K562 (cell line): Measurements from ENCODE around the gene SV2C.

Experiments
- CCAR2 ChIP-seq: fragments of 200-400 bp; formaldehyde crosslinking; IDR thresholded peaks from 2 replicates; pipeline ENCODE4 v1.6.1; 2017; ENCODE audit warnings: mild to moderate bottlenecking, low read depth, low read length
- CHD1 ChIP-seq: fragments of 200-600 bp; sonication (generic); IDR thresholded peaks from one replicate; pipeline ENCODE4 v1.6.1; 2012; ENCODE audit warnings: mild to moderate bottlenecking, moderate library complexity, low read length, inconsistent platforms
- CTCF ChIP-seq, 3 experiments: IDR thresholded peaks in 2 of 3; conservative IDR thresholded peaks in 1 of 3; 2 replicates each; pipeline ENCODE4 v1.5.1; 2011 to 2012; ENCODE audit warnings: low read length in 3 of 3, mild to moderate bottlenecking in 3 of 3, control low read depth in 2 of 3, improper control_type of control experiment in 1 of 3, inconsistent platforms in 1 of 3, low read depth in 1 of 3, mixed read lengths in 1 of 3, moderate library complexity in 1 of 3; ENCODE audit not compliant: insufficient read depth in 2 of 3
- LEF1 ChIP-seq: fragments of 450-650 bp; IDR thresholded peaks from 2 replicates; pipeline ENCODE4 v1.6.1; 2016; ENCODE audit warnings: mild to moderate bottlenecking
- NFE2L1 ChIP-seq: fragments of 450-650 bp; IDR thresholded peaks from 2 replicates; pipeline ENCODE4 v1.6.1; 2016; ENCODE audit warnings: missing genetic modification characterization, low read depth, mild to moderate bottlenecking, missing compliant biosample characterization, moderate library complexity, borderline replicate concordance
- POLR2A ChIP-seq: fragments of 450-650 bp; conservative IDR thresholded peaks from 2 replicates; pipeline ENCODE4 v1.6.1; 2016
- RBM17 ChIP-seq: fragments of 200-400 bp; formaldehyde crosslinking; IDR thresholded peaks from 2 replicates; pipeline ENCODE4 v1.6.1; 2017; ENCODE audit warnings: low read depth, mild to moderate bottlenecking, low read length, borderline replicate concordance
- RFX5 ChIP-seq: IDR thresholded peaks from 2 replicates; pipeline ENCODE4 v1.6.1; 2011; ENCODE audit warnings: low read depth, mild to moderate bottlenecking, improper control_type of control experiment, low read length
- ZFP36 ChIP-seq: fragments of 150-350 bp; IDR thresholded peaks from 2 replicates; pipeline ENCODE4 v1.6.1; 2018; ENCODE audit warnings: low read length, low read depth; ENCODE audit not compliant: partially characterized antibody
- ZFX ChIP-seq: sonication (generic); formaldehyde crosslinking; IDR thresholded peaks from 2 replicates; pipeline ENCODE4 v1.8.0; 2022; ENCODE audit warnings: mild to moderate bottlenecking, missing genetic modification reagents, moderate library complexity
- ZNF354B ChIP-seq: fragments of 250-450 bp; sonication (Bioruptor Pico); IDR thresholded peaks from 2 replicates; pipeline ENCODE4 v1.4.0; 2020
- TF ChIP-seq, protein P1 (sequence below): fragments of 250-450 bp; sonication (Bioruptor Pico); IDR thresholded peaks from 2 replicates; pipeline ENCODE4 v1.8.0; 2021; ENCODE audit warnings: moderate library complexity, mild to moderate bottlenecking, inconsistent platforms

DNA sequence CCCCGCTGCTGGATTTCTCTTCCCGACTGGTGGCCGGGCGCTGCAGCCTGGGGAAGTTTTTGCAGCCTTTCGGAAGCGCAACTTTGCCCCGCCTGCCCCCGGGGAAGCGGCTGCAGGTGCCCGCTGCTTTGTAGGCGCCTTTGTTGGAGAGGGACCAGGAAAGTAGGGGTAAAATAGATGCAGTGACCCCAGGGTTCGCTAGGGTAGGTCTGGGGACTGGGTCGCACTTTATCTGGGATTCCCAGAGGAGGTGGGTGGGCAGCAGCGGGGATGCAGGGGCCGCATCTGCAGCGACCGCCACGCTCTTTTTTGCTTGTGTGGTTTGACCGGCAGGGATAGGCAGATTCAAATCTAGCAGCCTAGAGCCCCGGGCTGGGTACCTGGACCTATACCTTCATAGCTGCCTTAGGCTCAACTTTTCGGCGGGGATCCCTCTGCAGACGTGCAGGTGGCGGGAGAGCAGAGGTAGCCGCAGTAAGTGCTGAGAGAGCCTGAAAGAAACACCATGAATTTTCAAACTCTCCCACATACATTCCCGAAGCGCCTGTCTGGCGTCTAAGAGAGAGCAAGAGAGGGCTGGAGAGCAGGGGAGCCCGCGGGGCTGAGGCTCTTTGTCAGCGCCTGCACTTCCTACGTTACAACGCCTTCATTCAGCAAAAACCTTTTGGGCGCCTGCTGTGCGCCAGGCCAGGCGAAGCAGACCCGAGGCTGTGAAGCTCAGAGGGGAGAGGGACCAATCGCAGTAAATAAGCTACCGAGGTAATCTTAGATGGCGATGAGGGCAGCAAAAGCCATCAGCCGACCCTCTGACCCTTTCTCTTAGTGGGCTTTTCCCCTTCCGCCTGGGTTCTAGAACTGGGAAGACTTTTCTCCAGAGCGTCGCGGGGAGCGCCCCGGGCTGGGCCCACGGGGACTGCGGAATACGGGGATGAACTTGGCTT lies 642 bp downstream of the SV2C start:
- TF ChIP-seq RFX5 (no peak), NFE2L1 (tag) (no peak), CCAR2 (no peak), RBM17 (no peak), ZNF354B (CRISPR knock-in tag) (no peak), CTCF (IDR thresholded peaks at IDR 0.05 in 2 of 3, conservative IDR thresholded peaks at IDR 0.05 in 1 of 3; ENCODE audit: insufficient read depth in 2 of 3, low read depth in 1 of 3, low read length in 3 of 3) (no peak), CHD1 (no peak), ZFP36 (no peak), ZFX (CRISPR knock-in tag) (no peak), POLR2A (no peak), LEF1 (no peak)
- TF ChIP-seq, protein P1, sequence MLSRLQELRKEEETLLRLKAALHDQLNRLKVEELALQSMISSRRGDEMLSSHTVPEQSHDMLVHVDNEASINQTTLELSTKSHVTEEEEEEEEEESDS (CRISPR knock-in tag), result no peak
